Measurements from ENCODE around the gene MARS1.
A peak's percentile ranks its signal among the peaks of the same experiment; 100 is the strongest.

Gene MARS1

DNA sequence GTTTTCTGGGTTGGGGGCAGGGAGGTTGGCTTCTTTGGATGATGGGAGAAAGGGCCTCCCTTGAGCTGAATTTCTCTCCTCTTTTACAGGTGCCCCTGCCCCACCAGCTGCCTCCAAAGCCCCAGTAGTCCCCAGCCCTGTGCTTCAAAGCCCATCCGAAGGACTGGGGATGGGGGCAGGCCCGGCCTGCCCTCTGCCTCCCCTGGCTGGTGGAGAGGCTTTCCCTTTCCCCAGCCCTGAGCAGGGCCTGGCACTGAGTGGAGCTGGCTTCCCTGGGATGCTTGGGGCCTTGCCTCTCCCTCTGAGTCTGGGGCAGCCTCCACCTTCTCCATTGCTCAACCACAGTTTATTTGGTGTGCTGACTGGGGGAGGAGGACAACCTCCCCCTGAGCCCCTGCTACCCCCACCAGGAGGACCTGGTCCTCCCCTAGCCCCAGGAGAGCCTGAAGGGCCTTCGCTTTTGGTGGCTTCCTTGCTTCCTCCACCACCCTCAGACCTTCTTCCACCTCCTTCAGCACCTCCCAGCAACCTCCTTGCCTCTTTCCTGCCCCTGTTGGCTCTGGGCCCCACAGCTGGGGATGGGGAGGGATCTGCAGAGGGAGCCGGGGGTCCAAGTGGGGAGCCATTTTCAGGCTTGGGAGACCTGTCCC, 38.7 kb downstream of the MARS1 start:
- DNase-seq (ENCODE audit: extremely low read depth in 1 of 2, low read depth in 1 of 2): no peak

- DNase-seq (ENCODE audit: extremely low read depth in 1 of 2, low read depth in 1 of 2): no peak
Measured at GRCh38 chr12:57527184-57527583, 39.3 kb downstream of the MARS1 start.

- no peak for DNase-seq (ENCODE audit: extremely low read depth in 1 of 2, low read depth in 1 of 2)
Measured at GRCh38 chr12:57528176-57528575, 40.3 kb downstream of the MARS1 start.

- DNase-seq (ENCODE audit: extremely low read depth in 1 of 2, low read depth in 1 of 2): no peak
Measured at GRCh38 chr12:57528831-57529555, 41.1 kb downstream of the MARS1 start.

- DNase-seq (ENCODE audit: extremely low read depth in 1 of 2, low read depth in 1 of 2): no peak
Measured at GRCh38 chr12:57529831-57530230, 42.0 kb downstream of the MARS1 start.

DNA sequence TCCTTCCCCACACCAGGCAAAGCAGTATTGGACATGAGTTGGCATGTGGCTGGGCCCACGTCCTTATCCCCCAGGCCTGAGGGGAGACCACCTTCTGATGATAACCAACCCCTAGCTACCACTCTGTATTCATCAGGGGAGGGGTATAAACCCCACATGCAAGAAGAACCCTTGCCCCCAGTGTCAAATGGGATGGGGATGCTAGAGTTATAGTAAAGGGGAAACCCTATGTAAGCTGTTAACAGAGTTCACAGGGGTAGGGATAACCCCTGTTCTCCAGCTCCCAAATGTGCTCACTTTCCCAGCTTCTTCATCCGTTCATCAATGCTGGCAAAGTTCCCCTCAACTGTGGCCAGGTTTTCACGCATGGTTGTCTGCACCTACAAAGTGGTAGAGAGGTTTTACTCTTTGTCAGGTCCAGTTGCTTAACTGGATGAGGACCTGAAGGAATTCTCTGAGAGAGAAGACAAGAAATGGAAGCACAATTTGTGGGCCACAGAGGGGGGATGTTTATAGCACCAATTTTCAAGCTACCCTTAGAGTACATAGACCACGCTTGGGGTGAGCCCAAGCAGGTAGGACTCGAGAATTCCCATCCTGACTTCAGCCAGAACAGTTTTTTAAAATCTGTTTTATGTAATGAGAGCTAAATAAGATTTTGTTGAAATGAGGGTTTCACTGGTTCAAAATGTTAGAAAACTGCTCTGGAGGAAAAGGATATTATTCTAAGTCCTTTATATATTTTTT, 42.7 kb downstream of the MARS1 start:
- DNase-seq (ENCODE audit: extremely low read depth in 1 of 2, low read depth in 1 of 2): no peak

- no peak for DNase-seq (ENCODE audit: extremely low read depth in 1 of 2, low read depth in 1 of 2)
Measured at GRCh38 chr12:57531836-57532235, 44.0 kb downstream of the MARS1 start.

DNA sequence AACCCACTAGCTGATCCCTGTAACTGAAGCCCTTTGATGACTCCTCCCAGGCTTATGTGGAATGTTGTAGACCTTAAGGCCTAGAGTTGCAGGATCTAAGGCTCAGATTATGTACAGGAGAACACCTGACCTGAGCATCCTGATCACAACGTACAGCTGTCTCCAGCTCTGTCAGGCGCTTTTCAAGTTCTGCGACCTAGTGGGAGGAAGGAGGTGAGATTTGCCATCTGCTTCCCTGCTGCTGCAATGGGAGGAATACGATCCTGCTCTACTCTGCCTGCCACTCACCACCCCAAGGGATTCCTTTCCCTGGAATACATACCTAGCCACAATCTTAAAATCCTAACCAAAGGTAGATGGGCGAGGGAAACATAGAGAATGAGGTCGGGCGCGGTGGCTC, 45.2 kb downstream of the MARS1 start:
- DNase-seq (ENCODE audit: extremely low read depth in 1 of 2, low read depth in 1 of 2): no peak

GRCh38 chr12:57534250-57534649, 46.4 kb downstream of the MARS1 start:
- no peak for DNase-seq (ENCODE audit: extremely low read depth in 1 of 2, low read depth in 1 of 2)

DNA sequence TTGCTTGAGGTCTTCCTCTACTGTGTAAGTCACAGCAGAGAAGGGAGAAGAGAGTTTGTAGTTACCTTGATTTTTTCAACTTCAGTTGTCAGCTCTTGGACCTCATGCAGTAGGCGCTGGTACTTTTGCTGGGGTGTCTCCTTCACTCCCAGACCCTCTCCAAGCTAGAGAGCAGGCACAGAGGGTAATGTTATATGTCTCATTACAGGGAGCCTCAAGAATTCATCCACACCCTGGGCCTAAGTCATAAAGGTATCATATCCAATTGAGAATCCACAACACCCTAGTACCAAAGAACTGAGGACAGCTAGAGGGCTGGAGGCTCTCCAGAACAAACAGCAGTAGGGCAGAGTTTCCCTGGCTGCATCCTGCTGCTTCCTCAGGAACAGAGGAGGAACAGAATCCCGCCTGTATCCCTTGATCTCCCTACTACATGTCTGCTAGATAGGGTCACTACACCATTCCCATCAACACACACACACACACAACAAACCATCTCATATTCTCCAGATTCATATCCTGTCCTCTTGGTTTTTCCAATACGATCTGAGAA, 47.2 kb downstream of the MARS1 start:
- DNase-seq (ENCODE audit: extremely low read depth in 1 of 2, low read depth in 1 of 2): no peak

DNA sequence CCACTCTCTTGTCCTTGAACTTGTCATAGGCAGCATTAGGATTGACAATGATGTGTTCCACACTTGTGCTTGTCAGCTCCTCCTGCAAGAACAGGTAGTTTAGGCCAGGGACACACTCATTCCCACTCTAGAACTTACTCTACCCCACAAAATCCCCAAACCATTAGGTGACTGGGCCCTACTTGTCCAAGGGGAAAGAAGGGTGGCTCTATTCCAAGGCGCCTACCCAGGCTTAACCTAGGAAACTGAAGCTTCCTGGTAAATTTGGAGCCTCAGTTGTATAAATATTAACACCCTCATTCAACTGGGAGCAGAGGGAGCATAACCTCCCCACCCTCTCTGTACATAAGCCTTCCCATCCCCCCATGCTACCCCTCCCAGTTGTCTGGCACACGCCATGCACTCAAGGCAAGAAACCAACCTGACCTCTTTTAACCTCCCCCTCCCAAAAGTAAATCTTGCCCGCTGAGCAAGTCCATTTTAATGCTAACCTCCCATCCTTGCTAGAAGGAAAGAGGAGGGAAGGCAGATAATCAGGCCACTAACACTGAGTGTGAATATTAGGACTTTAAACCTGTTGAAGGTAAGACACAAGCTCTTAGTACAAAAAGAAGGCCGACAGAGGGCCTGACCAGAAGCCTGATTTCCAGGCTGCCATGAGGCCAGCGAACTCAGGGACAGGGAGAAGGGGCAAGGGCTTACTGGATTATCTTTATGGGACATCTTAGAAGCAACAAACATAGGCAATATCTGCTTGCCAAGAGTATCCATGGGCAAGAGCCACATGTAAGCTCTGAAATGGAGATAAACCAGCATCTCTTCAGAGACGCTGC, 48.1 kb downstream of the MARS1 start:
- no peak for DNase-seq (ENCODE audit: extremely low read depth in 1 of 2, low read depth in 1 of 2)

DNA sequence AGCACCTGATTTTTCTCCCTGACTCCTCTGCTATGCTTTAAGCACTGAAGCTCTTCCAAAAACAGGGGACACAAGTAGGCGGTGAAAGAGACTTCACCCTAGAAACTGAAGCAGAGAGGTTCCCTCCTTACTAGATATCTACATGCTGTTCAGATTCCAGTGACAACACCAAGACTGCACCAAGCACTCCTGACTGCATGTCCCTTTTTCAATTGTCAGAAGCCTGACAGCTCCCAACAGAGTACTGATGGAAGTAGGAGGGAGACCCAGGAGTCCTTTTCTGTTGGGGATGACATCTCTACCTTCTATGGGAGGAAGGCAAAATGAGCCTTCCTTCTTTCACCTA, 48.7 kb downstream of the MARS1 start:
- DNase-seq (ENCODE audit: extremely low read depth in 1 of 2, low read depth in 1 of 2): no peak

GRCh38 chr12:57539134-57539768, 51.4 kb downstream of the MARS1 start:
- no peak for DNase-seq (ENCODE audit: extremely low read depth in 1 of 2, low read depth in 1 of 2)

DNA sequence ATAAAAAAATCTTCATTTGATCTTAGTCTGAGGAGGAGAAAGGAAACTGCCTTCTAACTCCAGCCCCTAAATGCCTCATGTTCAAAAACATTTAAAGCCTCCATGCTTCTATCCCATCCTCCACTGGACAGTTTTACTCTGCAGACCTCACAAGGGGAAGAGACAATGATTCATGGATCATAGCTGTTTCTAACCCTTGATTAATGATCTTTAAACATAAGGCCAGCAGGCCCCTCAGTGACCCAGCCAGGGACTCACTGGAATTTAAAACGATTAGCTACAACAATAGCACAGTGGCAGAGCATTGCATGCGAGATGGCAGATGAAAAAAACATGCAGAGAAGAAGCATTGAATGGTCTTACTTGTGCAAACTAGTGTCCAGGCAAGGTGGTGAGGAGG, 53.1 kb downstream of the MARS1 start:
- no peak for DNase-seq (ENCODE audit: extremely low read depth in 1 of 2, low read depth in 1 of 2)

- no peak for DNase-seq (ENCODE audit: extremely low read depth in 1 of 2, low read depth in 1 of 2)
Measured at GRCh38 chr12:57541717-57542116, 53.8 kb downstream of the MARS1 start.

- no peak for DNase-seq (ENCODE audit: extremely low read depth in 1 of 2, low read depth in 1 of 2)
Measured at GRCh38 chr12:57543581-57543980, 55.7 kb downstream of the MARS1 start.

GRCh38 chr12:57545809-57546437, 58.1 kb downstream of the MARS1 start:
- no peak for DNase-seq (ENCODE audit: extremely low read depth in 1 of 2, low read depth in 1 of 2)

DNA sequence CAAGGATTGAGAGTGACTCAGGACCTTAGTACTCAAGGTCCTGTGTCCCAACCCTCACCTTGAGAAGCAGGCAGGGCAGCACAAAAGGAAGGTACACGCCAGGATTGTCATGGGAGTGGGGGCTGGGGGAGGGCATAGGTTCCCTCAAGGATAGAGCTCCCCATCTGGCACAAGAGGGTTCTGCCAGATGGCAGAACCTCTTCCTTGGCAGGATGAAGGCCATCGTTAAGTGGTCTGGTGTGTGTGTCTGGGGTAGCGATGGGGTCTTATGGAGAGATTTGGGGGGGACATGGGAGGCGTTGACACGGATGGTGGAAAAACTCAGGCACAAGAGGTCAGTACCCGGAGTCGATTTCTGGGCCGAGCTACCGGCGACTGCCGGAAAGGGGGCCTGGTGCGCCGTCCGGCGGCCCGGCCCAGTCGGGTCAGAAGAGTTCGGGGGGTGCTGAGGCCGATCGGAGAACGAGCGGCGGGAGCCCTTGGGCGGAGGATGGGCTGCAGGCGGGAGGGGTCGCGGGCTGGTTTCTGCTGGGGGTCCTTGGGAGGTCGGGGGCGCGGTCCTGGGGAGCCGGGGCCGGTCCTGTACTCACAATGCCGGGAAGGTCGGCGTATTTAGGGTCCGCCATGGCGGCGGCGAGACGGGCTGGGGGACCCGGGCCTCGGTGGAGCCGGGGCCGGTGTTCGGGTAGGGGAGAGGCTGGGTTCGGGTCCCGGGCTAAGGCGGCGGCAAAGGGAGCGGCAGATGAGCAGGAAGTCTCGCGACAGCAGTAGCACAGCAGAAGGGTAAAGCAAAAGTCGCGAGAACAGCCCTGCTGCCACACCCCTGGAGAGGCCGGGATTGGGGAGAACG, 58.8 kb downstream of the MARS1 start, which contains the start of gene DCTN2:
Gene DCTN2, minus strand, starts transcription at position 755 of the 850 bp plus-strand sequence. Its CDS starts 129 bp downstream, at position 626.
- DNase-seq (ENCODE audit: extremely low read depth in 1 of 2, low read depth in 1 of 2): peak; percentile 78 to 85
